Activated CD8-positive, alpha-beta T cell treated with anti-CD3 and anti-CD28 coated beads for 36 hours (primary cell): Measurements from ENCODE around the gene UBE2H. TPM values are rescaled to one million over a fixed set of nuclear protein-coding genes. Genes with fewer than 3 reads are reported as not detected.

Source experiments
- ATAC-seq: fragments of 200-7000 bp; cut with Tn5 transposase; one replicate; pipeline ENCODE4 v1.10.0; 2021; ENCODE audit warnings: mild to moderate bottlenecking, moderate library complexity
- CTCF ChIA-PET: fragments of 350-600 bp; sonication (Branson Sonifier 250); formaldehyde crosslinking; loops from one replicate; lab custom pipeline; 2021; ENCODE audit warnings: antibody characterized with exemption; lab: Charles Lee
- POLR2A ChIA-PET: fragments of 350-600 bp; sonication (Branson Sonifier 250); formaldehyde crosslinking; loops from one replicate; lab custom pipeline; 2021; ENCODE audit warnings: antibody characterized with exemption; lab: Charles Lee
- DNase-seq: peaks from one replicate; pipeline ENCODE4 v3.0.0-alpha.2; 2020
- H3K27ac Mint-ChIP-seq: one replicate; pipeline ENCODE4 v1.8.0; 2021; ENCODE audit warnings: mild to moderate bottlenecking, mixed read lengths
- H3K27me3 Mint-ChIP-seq: one replicate; pipeline ENCODE4 v1.8.0; 2021; ENCODE audit warnings: mixed read lengths
- H3K36me3 Mint-ChIP-seq: one replicate; pipeline ENCODE4 v1.8.0; 2021; ENCODE audit warnings: low read depth, mixed read lengths
- H3K4me1 Mint-ChIP-seq: one replicate; pipeline ENCODE4 v1.8.0; 2021; ENCODE audit warnings: low read depth, mixed read lengths
- H3K4me3 Mint-ChIP-seq: one replicate; pipeline ENCODE4 v1.8.0; 2021; ENCODE audit warnings: mild to moderate bottlenecking, moderate library complexity, mixed read lengths
- H3K9me3 Mint-ChIP-seq: one replicate; pipeline ENCODE4 v1.8.0; 2021; ENCODE audit warnings: mixed read lengths
- intact Hi-C: fragments of 100-400 bp; cut with micrococcal nuclease; formaldehyde crosslinking; loops from one replicate; pipeline ENCODE4 v1.10.0; 2022
- total RNA-seq, 2 experiments: library from RNA; stranded (reverse); gene quantifications; one replicate each; pipeline ENCODE4 v1.2.3, GENCODE V29; 2021
- TF ChIP-seq, protein P1 (sequence below): fragments of 200-600 bp; IDR thresholded peaks from one replicate; pipeline ENCODE4 v1.8.0; 2022; ENCODE audit warnings: antibody characterized with exemption, mild to moderate bottlenecking

Gene UBE2H
- total RNA-seq, 2 experiments from 2014 or later = 22.4 to 22.6 TPM

GRCh38 chr7:129924602-129925001 is 28.2 kb downstream of the UBE2H start:
- Mint-ChIP-seq H3K27ac (no peak overlapping the region), H3K9me3 (no peaks in the 10 kb centered on the region), H3K4me1 (peaks cover 30% of the 10 kb centered on the region), H3K4me3 (no peak overlapping the region), H3K27me3 (no peaks in the 10 kb centered on the region), H3K36me3 (peaks cover 5% of the 10 kb centered on the region)
- DNase-seq (no peak), ATAC-seq (no peak)
- ChIA-PET CTCF (interaction anchor here (1.3 kb wide), 1 partner anchor 86 kb away, joined by 3 read pairs; no protein-coding TSS in a partner anchor), POLR2A (no interaction called here)
- intact Hi-C loops = no loop called here
- TF ChIP-seq, protein P1, sequence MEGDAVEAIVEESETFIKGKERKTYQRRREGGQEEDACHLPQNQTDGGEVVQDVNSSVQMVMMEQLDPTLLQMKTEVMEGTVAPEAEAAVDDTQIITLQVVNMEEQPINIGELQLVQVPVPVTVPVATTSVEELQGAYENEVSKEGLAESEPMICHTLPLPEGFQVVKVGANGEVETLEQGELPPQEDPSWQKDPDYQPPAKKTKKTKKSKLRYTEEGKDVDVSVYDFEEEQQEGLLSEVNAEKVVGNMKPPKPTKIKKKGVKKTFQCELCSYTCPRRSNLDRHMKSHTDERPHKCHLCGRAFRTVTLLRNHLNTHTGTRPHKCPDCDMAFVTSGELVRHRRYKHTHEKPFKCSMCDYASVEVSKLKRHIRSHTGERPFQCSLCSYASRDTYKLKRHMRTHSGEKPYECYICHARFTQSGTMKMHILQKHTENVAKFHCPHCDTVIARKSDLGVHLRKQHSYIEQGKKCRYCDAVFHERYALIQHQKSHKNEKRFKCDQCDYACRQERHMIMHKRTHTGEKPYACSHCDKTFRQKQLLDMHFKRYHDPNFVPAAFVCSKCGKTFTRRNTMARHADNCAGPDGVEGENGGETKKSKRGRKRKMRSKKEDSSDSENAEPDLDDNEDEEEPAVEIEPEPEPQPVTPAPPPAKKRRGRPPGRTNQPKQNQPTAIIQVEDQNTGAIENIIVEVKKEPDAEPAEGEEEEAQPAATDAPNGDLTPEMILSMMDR = no peak

- no peaks in the 10 kb centered on the region for H3K27me3 Mint-ChIP-seq
- intact Hi-C loops = no loop called here
- H3K27ac Mint-ChIP-seq = peak overlapping the region; percentile 40
- peaks cover 5% of the 10 kb centered on the region for H3K36me3 Mint-ChIP-seq
- H3K9me3 Mint-ChIP-seq = no peaks in the 10 kb centered on the region
- ATAC-seq (peak; percentile 78), DNase-seq (no peak)
- H3K4me3 Mint-ChIP-seq = no peak overlapping the region
- ChIA-PET POLR2A (no interaction called here), CTCF (interaction anchor here (0.8 to 1.0 kb wide), 2 partner anchors 10 to 87 kb away, joined by 3 read pairs; no protein-coding TSS in a partner anchor)
- TF ChIP-seq, protein P1 = no peak
- peaks cover 32% of the 10 kb centered on the region for H3K4me1 Mint-ChIP-seq
Measured at GRCh38 chr7:129923709-129924108, 29.1 kb downstream of the UBE2H start.

DNA sequence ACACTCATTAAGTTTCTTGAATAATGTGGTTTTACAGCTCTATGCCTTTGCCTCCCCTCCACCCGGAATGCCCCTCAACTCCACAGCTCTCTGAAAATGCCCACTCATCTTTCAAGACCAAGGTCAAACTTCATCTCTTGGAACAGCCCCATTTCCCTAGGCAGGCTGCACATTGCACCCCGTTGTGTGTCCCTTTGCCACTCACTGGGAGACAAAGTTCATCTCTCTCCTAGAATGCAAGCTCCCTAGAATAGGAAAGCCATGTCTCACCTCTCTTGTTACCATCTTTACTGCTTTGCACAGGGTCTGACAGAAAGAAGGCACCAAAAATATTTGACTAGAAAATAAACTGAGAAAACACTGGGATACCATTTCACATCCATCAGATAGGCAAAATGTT is 33.3 kb downstream of the UBE2H start:
- peaks cover 52% of the 10 kb centered on the region for H3K4me1 Mint-ChIP-seq
- no peak overlapping the region for H3K4me3 Mint-ChIP-seq
- intact Hi-C loops = no loop called here
- H3K36me3 Mint-ChIP-seq = no peaks in the 10 kb centered on the region
- H3K27me3 Mint-ChIP-seq = no peaks in the 10 kb centered on the region
- TF ChIP-seq, protein P1 = no peak
- H3K27ac Mint-ChIP-seq = no peak overlapping the region
- ChIA-PET CTCF (interaction anchor here (1.1 to 1.4 kb wide), 2 partner anchors 11 to 92 kb away, joined by 3 to 4 read pairs; no protein-coding TSS in a partner anchor), POLR2A (interaction anchor here (0.8 to 1.3 kb wide), 2 partner anchors 11 to 16 kb away, joined by 3 read pairs; no protein-coding TSS in a partner anchor)
- DNase-seq = no peak
- no peaks in the 10 kb centered on the region for H3K9me3 Mint-ChIP-seq
- ATAC-seq = no peak

- Mint-ChIP-seq H3K4me3 (no peak overlapping the region), H3K9me3 (no peaks in the 10 kb centered on the region), H3K27me3 (no peaks in the 10 kb centered on the region), H3K4me1 (peaks cover 52% of the 10 kb centered on the region), H3K36me3 (peaks cover under 1% of the 10 kb centered on the region), H3K27ac (no peak overlapping the region)
- no peak for DNase-seq
- intact Hi-C loops = no loop called here
- POLR2A ChIA-PET = interaction anchor here (1.3 kb wide), 1 partner anchor 16 kb away, joined by 3 read pairs; no protein-coding TSS in a partner anchor
- TF ChIP-seq, protein P1 = no peak
- ATAC-seq = no peak
- CTCF ChIA-PET = interaction anchor here (1.1 to 1.6 kb wide), 3 partner anchors 11 to 92 kb away, joined by 3 to 4 read pairs (median 3); no protein-coding TSS in a partner anchor
Measured at GRCh38 chr7:129918922-129919321, 33.8 kb downstream of the UBE2H start.

GRCh38 chr7:129917934-129918333 is 34.8 kb downstream of the UBE2H start:
- POLR2A ChIA-PET = no interaction called here
- ATAC-seq = no peak
- Mint-ChIP-seq H3K27me3 (no peaks in the 10 kb centered on the region), H3K9me3 (no peaks in the 10 kb centered on the region), H3K27ac (no peak overlapping the region), H3K4me3 (no peak overlapping the region), H3K36me3 (peaks cover 3% of the 10 kb centered on the region), H3K4me1 (peaks cover 45% of the 10 kb centered on the region)
- CTCF ChIA-PET = interaction anchor here (0.9 to 1.6 kb wide), 2 partner anchors 16 to 27 kb away, joined by 3 read pairs; no protein-coding TSS in a partner anchor
- intact Hi-C loops = no loop called here
- DNase-seq = no peak
- TF ChIP-seq, protein P1 = no peak
